Muscle layer of duodenum (tissue), 2 donors: ENCODE results near the gene SETDB2.

Experiments used
- H3K27ac ChIP-seq: one replicate; pipeline ENCODE4 v1.7.0; 2013; ENCODE audit warnings: mild to moderate bottlenecking, low read length
- H3K27me3 ChIP-seq: one replicate; pipeline ENCODE4 v1.7.0; 2013; ENCODE audit warnings: low read depth, mild to moderate bottlenecking, control low read depth, low read length
- H3K36me3 ChIP-seq, 2 donors: one replicate each; pipeline ENCODE4 v1.7.0; 2013; ENCODE audit warnings: low read length in 2 of 2, control low read depth in 1 of 2, mild to moderate bottlenecking in 1 of 2; ENCODE audit not compliant: insufficient read depth in 2 of 2, control insufficient read depth in 1 of 2
- H3K4me1 ChIP-seq, 2 donors: one replicate each; pipeline ENCODE4 v1.7.0; 2013; ENCODE audit warnings: low read length in 2 of 2, mild to moderate bottlenecking in 2 of 2, control low read depth in 1 of 2, moderate library complexity in 1 of 2; ENCODE audit not compliant: insufficient read depth in 2 of 2, control insufficient read depth in 1 of 2
- H3K4me3 ChIP-seq, 2 donors: one replicate each; pipeline ENCODE4 v1.7.0; 2013; ENCODE audit warnings: low read length in 2 of 2, low read depth in 1 of 2, mild to moderate bottlenecking in 1 of 2
- H3K9me3 ChIP-seq, 2 donors: one replicate each; pipeline ENCODE4 v1.7.0; 2013; ENCODE audit warnings: low read length in 2 of 2, control low read depth in 1 of 2, mild to moderate bottlenecking in 1 of 2; ENCODE audit not compliant: control insufficient read depth in 1 of 2
- donor health status: healthy.

SETDB2 gene

DNA sequence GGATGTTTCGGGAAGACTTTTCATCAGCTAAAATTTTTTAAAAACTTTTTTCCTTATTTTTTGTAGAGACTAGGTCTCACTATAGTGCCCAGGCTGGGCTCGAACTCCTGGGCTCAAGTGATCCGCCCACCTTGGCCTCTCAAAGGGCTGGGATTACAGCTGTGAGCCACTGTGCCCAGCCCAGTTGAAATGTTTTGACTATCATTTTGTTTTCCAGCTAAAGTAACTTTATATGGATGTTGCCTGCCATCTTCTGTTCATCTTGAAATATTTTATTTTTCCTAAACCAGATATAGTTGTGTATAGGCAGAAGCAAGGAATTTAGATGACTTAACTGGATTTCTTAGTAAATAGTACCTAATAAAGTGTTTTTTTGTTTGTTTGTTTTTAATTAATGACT, 7.2 kb upstream of the SETDB2 start:
- H3K27ac ChIP-seq: no peak overlapping the region
- H3K36me3 ChIP-seq: peaks cover 0 to 7% of the 10 kb centered on the region in 2 donors

DNA sequence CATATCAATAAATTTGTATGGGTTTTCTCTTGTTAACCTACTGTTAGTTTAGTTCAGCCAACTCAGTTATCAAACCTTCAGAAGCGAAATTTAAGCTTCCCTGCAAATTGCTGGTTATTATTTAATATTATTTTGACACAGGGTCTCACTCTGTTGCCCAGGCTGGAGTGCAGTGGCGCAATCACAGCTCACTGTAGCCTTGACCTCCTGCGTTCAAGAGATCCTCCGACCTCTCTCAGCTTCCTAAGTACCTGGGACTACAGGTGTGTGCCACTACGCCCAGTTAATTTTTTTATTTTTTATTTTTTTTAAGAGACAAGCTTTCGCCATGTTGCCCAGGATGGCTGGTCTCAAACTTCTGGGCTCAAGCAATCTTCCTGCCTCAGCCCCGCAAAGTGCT, 6.4 kb upstream of the SETDB2 start:
- no peak overlapping the region for H3K4me3 ChIP-seq
- no peaks in the 10 kb centered on the region for H3K4me1 ChIP-seq
- no peak overlapping the region for H3K27ac ChIP-seq
- peaks cover 0 to 7% of the 10 kb centered on the region in 2 donors for H3K36me3 ChIP-seq
- H3K27me3 ChIP-seq: no peaks in the 10 kb centered on the region
- H3K9me3 ChIP-seq: no peaks in the 10 kb centered on the region

More for the DNA sequence above, 7.2 kb upstream of the SETDB2 start:
- H3K4me1 ChIP-seq: no peaks in the 10 kb centered on the region
- no peaks in the 10 kb centered on the region for H3K27me3 ChIP-seq
- no peaks in the 10 kb centered on the region for H3K9me3 ChIP-seq
- H3K4me3 ChIP-seq: no peak overlapping the region

GRCh38 chr13:49439609-49440008, 4.5 kb upstream of the SETDB2 start:
- Histone ChIP-seq H3K36me3 (no peaks in the 10 kb centered on the region), H3K27me3 (no peaks in the 10 kb centered on the region), H3K4me1 (peaks cover 0 to 5% of the 10 kb centered on the region in 2 donors), H3K4me3 (no peak overlapping the region), H3K27ac (no peak overlapping the region), H3K9me3 (no peaks in the 10 kb centered on the region)

GRCh38 chr13:49441312-49441711, 2.8 kb upstream of the SETDB2 start:
- no peaks in the 10 kb centered on the region for H3K9me3 ChIP-seq
- no peaks in the 10 kb centered on the region for H3K27me3 ChIP-seq
- H3K4me1 ChIP-seq: peaks cover 0 to 8% of the 10 kb centered on the region in 2 donors
- H3K27ac ChIP-seq: no peak overlapping the region
- no peaks in the 10 kb centered on the region for H3K36me3 ChIP-seq
- H3K4me3 ChIP-seq: no peak overlapping the region

DNA sequence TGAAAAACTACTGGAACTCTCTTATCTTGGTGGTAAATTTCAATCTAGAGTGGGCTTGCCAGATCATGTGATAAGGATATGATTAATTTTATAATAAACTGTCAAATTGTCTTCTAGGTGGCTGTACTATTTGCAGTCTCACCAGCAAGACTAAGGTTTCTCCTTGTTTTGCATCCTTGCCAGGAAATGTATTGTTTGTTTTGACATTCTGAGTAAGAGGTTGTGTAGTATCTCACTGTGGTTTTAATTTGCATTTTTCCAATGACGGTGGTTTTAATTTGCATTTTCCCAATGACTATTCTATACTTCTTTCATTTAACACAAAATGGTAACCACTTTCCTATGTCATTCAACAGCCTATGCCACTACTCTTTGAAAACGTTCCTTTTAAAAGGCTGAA, 2.2 kb upstream of the SETDB2 start:
- H3K36me3 ChIP-seq: no peaks in the 10 kb centered on the region
- no peak overlapping the region for H3K4me3 ChIP-seq
- no peaks in the 10 kb centered on the region for H3K9me3 ChIP-seq
- H3K27me3 ChIP-seq: no peaks in the 10 kb centered on the region
- H3K27ac ChIP-seq: no peak overlapping the region
- peaks cover 3 to 8% of the 10 kb centered on the region in 2 donors for H3K4me1 ChIP-seq

GRCh38 chr13:49443357-49443703, 744 bp upstream of the SETDB2 start:
- peak overlapping the region; percentile 81 to 97 for H3K4me3 ChIP-seq
- peak overlapping the region; percentile 95 for H3K27ac ChIP-seq
- H3K9me3 ChIP-seq: no peaks in the 10 kb centered on the region
- H3K36me3 ChIP-seq: no peaks in the 10 kb centered on the region
- H3K27me3 ChIP-seq: no peaks in the 10 kb centered on the region
- H3K4me1 ChIP-seq: peaks cover 6 to 8% of the 10 kb centered on the region in 2 donors

DNA sequence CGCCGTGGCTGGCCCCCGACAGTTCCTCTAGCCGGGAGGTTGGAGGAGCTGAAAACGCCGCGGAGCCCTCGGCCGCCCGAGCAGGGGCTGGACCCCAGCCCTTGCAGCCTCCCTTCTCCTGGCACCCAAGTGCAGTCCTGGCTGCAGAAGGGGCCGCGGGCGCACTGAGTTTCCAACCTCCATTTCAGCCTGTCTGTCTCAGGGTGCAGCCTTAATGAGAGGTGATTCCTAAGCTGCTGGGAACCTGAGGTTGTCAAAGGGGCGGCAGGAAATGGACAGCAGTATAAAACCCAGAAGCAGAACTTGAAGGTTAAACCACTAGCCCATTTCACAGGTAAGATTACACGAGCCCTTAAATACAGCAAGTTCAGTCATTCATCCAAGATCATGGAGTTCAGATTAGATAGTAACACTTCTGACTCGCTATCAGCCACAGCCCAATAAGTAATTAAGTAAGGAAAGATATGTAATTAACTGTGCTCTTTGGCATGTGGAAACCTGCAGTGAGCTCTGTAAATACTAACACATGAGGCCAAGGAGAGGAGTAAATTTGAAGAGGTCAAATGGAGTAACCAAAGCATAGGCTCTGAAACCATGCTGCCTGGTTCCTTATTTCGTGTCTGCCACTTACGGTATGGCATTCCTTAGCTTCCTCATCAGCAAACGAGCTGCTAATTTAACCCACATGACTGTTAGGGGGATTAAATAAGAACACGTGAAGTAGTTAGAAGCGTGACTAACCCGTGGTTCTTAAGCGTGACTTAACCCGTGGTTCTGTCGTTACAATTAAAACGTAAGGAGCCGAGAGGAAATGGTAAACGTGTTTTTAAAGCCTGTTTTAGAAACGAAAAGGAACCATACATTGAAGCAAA, 686 bp downstream of the SETDB2 start:
- peak overlapping the region; percentile 81 to 97 for H3K4me3 ChIP-seq
- H3K4me1 ChIP-seq: peaks cover 6 to 8% of the 10 kb centered on the region in 2 donors
- H3K36me3 ChIP-seq: no peaks in the 10 kb centered on the region
- no peaks in the 10 kb centered on the region for H3K9me3 ChIP-seq
- peak overlapping the region; percentile 99 for H3K27ac ChIP-seq
- H3K27me3 ChIP-seq: no peaks in the 10 kb centered on the region

GRCh38 chr13:49446473-49446872, 2.4 kb downstream of the SETDB2 start:
- Histone ChIP-seq H3K27me3 (no peaks in the 10 kb centered on the region), H3K36me3 (no peaks in the 10 kb centered on the region), H3K4me1 (peaks cover 6 to 8% of the 10 kb centered on the region in 2 donors), H3K27ac (no peak overlapping the region), H3K9me3 (no peaks in the 10 kb centered on the region), H3K4me3 (peak overlapping the region in 1 of 2 donors; percentile 8)

DNA sequence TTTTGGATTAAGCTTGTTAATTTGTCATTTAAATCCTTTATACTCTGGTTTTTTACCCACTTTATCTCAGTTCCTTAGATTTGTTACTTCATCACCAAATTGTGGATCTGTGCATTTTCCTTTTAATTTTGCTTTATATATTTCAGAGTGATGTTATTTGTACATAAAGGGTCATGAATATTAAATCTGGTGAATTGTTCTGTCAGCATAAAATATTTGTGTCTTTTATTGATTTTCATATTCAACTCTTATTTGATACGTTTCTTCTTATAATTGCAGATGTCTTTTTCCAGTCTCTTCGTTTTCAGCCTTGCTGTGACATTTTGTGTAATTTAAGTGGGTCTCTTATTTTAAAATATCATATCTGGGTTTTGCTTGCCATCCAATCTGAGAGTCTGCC, 4.7 kb downstream of the SETDB2 start:
- Histone ChIP-seq H3K27ac (no peak overlapping the region), H3K9me3 (no peaks in the 10 kb centered on the region), H3K4me3 (no peak overlapping the region), H3K27me3 (no peaks in the 10 kb centered on the region), H3K36me3 (peaks cover 0 to 4% of the 10 kb centered on the region in 2 donors), H3K4me1 (peaks cover 3 to 6% of the 10 kb centered on the region in 2 donors)

GRCh38 chr13:49450105-49450819, 6.2 kb downstream of the SETDB2 start:
- Histone ChIP-seq H3K27ac (no peak overlapping the region), H3K27me3 (no peaks in the 10 kb centered on the region), H3K4me1 (peaks cover 0 to 15% of the 10 kb centered on the region in 2 donors), H3K4me3 (no peak overlapping the region), H3K9me3 (no peaks in the 10 kb centered on the region), H3K36me3 (peaks cover 0 to 4% of the 10 kb centered on the region in 2 donors)

DNA sequence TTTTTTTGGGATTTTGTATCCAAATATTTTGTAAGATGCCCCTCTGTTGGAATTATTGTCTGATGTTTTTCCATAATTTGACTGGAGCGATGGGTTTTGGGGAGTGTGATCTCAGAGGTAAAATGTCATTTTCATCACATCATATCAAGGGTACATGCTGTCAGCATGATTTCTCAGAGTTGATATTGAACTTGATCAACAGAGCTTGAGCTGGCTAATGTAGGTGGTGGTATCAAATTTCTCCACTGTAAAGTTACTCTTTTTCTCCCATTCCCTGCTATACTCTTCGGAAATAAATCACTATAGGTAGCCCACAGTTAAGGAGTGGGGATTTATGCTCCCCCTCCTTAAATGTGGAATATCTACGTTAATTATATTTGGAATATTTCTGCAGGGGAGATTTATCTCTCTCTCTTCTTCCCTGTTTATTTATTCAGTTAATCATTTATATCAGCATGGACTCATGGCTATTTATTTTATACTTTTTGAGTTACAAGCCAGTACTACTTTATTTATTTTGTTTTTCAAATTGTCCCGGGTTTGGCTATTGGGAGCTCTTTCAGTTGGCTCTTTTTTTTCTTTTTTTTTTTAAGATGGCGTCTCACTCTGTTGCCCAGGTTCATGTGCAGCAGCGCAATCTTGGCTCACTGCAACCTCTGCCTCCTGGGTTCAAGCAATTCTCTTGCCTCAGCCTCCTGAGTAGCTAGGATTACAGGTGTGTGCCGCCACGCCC, 8.8 kb downstream of the SETDB2 start:
- H3K27ac ChIP-seq: no peak overlapping the region
- no peaks in the 10 kb centered on the region for H3K27me3 ChIP-seq
- no peak overlapping the region for H3K4me3 ChIP-seq
- peaks cover 0 to 10% of the 10 kb centered on the region in 2 donors for H3K4me1 ChIP-seq
- no peaks in the 10 kb centered on the region for H3K9me3 ChIP-seq
- H3K36me3 ChIP-seq: peaks cover 0 to 4% of the 10 kb centered on the region in 2 donors
